GM12864 (cell line): ENCODE measurements around the gene CACNA2D3.
"Not testable (repeated sequence)": the region's sequence is repeated elsewhere in the genome, so short reads cannot be mapped to it uniquely, and the experiment has no call there.

Experiments used
- DNase-seq: peaks from one replicate; pipeline ENCODE4 v3.0.0-alpha.2; 2011; ENCODE audit warnings: low read depth
- H3K4me3 ChIP-seq: 2 replicates; pipeline ENCODE4 v1.5.1; 2011; ENCODE audit warnings: mild to moderate bottlenecking, low read depth, low read length, control low read depth
- CTCF ChIP-seq: IDR thresholded peaks from 2 replicates; pipeline ENCODE4 v1.5.1; 2011; ENCODE audit warnings: low read depth, mild to moderate bottlenecking, moderate library complexity, low read length, control low read depth, inconsistent platforms; ENCODE audit errors: missing control alignments

CACNA2D3 gene

DNA sequence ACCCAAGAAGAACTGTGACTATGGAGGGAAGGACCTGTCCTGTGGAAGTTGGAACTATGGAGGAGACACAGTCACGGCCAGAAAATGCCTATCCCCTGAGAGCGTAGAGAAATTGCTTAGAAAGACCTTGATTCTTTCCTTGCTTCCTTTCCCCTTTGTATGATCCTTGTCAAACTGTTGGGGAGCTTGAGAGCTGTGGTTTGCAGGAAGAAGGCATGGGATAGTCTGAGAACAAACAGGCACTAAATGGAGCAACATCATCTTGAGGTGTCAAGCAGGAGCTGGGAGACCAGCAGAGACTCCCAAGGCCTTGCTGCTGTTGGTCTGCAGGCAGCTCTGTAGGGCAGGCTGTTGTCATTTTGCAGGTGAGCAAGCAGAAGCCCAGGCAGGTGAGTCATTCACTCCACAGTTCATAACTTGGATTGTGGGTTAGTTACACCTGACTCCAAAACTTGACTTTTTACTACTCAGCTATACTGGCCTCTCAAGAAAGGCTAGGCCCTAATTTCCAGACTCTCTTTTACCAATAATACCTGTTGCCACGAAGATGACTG is 506.6 kb downstream of the CACNA2D3 start:
- no peak overlapping the region for H3K4me3 ChIP-seq
- no peak for DNase-seq
- no peak for TF ChIP-seq CTCF

GRCh38 chr3:54630101-54630623 is 507.8 kb downstream of the CACNA2D3 start:
- no peak for DNase-seq
- H3K4me3 ChIP-seq, result no peak overlapping the region
- TF ChIP-seq CTCF, result no peak

DNA sequence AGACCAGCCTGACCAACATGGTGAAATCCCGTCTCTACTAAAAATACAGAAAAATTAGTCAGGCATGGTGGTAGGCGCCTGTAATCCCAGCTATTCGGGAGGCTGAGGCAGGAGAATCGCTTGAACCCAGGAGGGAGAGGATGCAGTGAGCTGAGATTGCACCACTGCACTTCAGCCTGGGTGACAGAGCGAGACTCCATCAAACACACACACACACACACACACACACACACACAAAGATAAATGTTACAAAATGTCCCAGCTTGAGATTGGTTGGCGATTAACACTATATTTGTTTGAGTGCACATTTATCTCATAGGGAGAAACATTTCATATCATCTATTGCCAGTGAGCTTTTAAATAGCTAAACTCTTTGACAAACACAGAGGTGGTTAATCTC is 508.6 kb downstream of the CACNA2D3 start:
- DNase-seq, H3K4me3 ChIP-seq: not testable (repeated sequence)

DNA sequence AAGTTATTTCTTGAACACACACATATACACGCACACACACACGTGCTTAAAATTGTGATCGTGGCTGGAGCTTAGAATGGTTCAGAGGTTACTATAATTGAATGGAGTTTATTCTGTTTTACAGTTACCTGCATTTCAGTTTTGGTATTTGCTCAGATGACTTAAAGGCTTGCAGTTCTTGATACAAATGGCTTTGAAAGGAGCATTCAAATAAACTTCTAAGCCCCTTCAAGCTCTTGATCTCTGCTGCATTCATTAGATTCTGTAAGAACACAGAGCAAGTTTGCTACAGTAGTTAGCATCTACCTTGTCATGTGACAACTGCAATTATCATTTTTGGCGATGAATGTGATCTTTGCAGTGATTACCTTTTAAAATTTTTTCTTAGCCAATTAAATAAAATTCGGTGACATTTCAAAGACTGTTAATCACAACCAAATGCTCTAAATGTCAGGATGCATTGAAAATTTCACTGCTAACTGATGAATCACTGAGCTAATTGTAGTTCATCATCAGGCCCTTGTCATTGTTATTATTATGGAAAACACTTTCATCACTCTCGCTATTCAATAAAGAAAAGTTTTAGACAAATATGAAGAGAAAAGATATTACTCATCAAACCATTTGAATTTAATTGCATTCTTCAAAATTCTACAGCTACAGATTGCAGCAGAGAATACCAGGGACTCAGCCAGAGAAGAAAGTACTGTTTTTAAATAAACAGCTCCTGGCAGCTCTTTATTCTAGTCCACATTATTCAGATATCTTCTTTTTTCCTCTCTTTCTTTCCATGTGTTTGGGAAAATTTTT is 509.4 kb downstream of the CACNA2D3 start:
- no peak for DNase-seq
- no peak overlapping the region for H3K4me3 ChIP-seq
- TF ChIP-seq CTCF, result no peak

- H3K4me3 ChIP-seq, result no peak overlapping the region
- no peak for TF ChIP-seq CTCF
- no peak for DNase-seq
These were observed 509.9 kb downstream of the CACNA2D3 start for GRCh38 chr3:54632326-54632665.

- no peak overlapping the region for H3K4me3 ChIP-seq
- DNase-seq, result no peak
- TF ChIP-seq CTCF, result no peak
These were observed 510.5 kb downstream of the CACNA2D3 start for GRCh38 chr3:54632834-54633233.

- H3K4me3 ChIP-seq, result no peak overlapping the region
- DNase-seq, result no peak
- TF ChIP-seq CTCF, result no peak
These were observed 511.2 kb downstream of the CACNA2D3 start for GRCh38 chr3:54633444-54634121.
